Measurements from ENCODE around the gene ZNF346. TPM values are rescaled to one million over a fixed set of nuclear protein-coding genes. Genes with fewer than 3 reads are reported as not detected.

Gene ZNF346
- total RNA-seq, 2 experiments from 2014 or later, result 36.6 to 42.4 TPM

GRCh38 chr5:177096162-177097015, 73.9 kb downstream of the ZNF346 start:
- DNase-seq (ENCODE audit: low spot score), result no peak
- CTCF ChIA-PET (ENCODE audit: unreplicated experiment), result no interaction called here
- POLR2A ChIA-PET, result interaction anchor here (0.5 kb wide), 1 partner anchor 25 kb away, joined by 3 read pairs; no protein-coding TSS in a partner anchor

GRCh38 chr5:177097016-177097985, 74.8 kb downstream of the ZNF346 start:
- H3K4me3 ChIP-seq (ENCODE audit: low read depth, low read length, poor library complexity, severe bottlenecking), result no peak overlapping the region
- no peak overlapping the region for H3K27ac ChIP-seq (ENCODE audit: low read depth, low read length, poor library complexity, severe bottlenecking)
- H3K4me1 ChIP-seq (ENCODE audit: insufficient read depth, low read length, poor library complexity, severe bottlenecking), result peaks cover 5% of the 10 kb centered on the region
- H3K79me2 ChIP-seq (ENCODE audit: insufficient read depth, low read depth, low read length), result no peaks in the 10 kb centered on the region
- intact Hi-C loops (cut with micrococcal nuclease; ENCODE audit: unreplicated experiment), result no loop called here
- H3K9me2 ChIP-seq (ENCODE audit: insufficient read depth, low read length), result no peaks in the 10 kb centered on the region
- H2AFZ ChIP-seq (ENCODE audit: low read length), result no peak overlapping the region
- no peak overlapping the region for H3K4me2 ChIP-seq (ENCODE audit: low read length)
- BruUV-seq (replicated peaks), result no TSS peak
- H4K20me1 ChIP-seq (ENCODE audit: insufficient read depth, low read length), result no peaks in the 10 kb centered on the region
- ChIA-PET CTCF (ENCODE audit: unreplicated experiment) (no interaction called here), POLR2A (no interaction called here)
- H3K9me3 ChIP-seq (ENCODE audit: low read length), result no peaks in the 10 kb centered on the region
- no peaks in the 10 kb centered on the region for H3K36me3 ChIP-seq (ENCODE audit: insufficient read depth, low read length)
- TF ChIP-seq CTCF (conservative IDR thresholded peaks at IDR 0.05; ENCODE audit: low read length) (no peak), EZH2phosphoT487 (IDR thresholded peaks at IDR 0.05; ENCODE audit: borderline replicate concordance, low read depth, low read length) (no peak)
- DNase-seq (ENCODE audit: low spot score), result no peak

More at GRCh38 chr5:177096162-177097015, 73.9 kb downstream of the ZNF346 start:
- no peaks in the 10 kb centered on the region for H4K20me1 ChIP-seq (ENCODE audit: insufficient read depth, low read length)
- no peaks in the 10 kb centered on the region for H3K79me2 ChIP-seq (ENCODE audit: insufficient read depth, low read depth, low read length)
- H3K4me2 ChIP-seq (ENCODE audit: low read length), result no peak overlapping the region
- H3K9me2 ChIP-seq (ENCODE audit: insufficient read depth, low read length), result no peaks in the 10 kb centered on the region
- H3K36me3 ChIP-seq (ENCODE audit: insufficient read depth, low read length), result no peaks in the 10 kb centered on the region
- no peaks in the 10 kb centered on the region for H3K9me3 ChIP-seq (ENCODE audit: low read length)
- H3K4me1 ChIP-seq (ENCODE audit: insufficient read depth, low read length, poor library complexity, severe bottlenecking), result peaks cover 5% of the 10 kb centered on the region
- H3K27ac ChIP-seq (ENCODE audit: low read depth, low read length, poor library complexity, severe bottlenecking), result no peak overlapping the region
- no peak for TF ChIP-seq EZH2phosphoT487 (IDR thresholded peaks at IDR 0.05; ENCODE audit: borderline replicate concordance, low read depth, low read length)
- no peak overlapping the region for H3K4me3 ChIP-seq (ENCODE audit: low read depth, low read length, poor library complexity, severe bottlenecking)
- BruUV-seq (replicated peaks), result no TSS peak
- intact Hi-C loops (cut with micrococcal nuclease; ENCODE audit: unreplicated experiment), result no loop called here
- no peak overlapping the region for H2AFZ ChIP-seq (ENCODE audit: low read length)

GRCh38 chr5:177098120-177098469, 75.6 kb downstream of the ZNF346 start:
- intact Hi-C loops (cut with micrococcal nuclease; ENCODE audit: unreplicated experiment), result no loop called here
- no peaks in the 10 kb centered on the region for H3K79me2 ChIP-seq (ENCODE audit: insufficient read depth, low read depth, low read length)
- H3K9me2 ChIP-seq (ENCODE audit: insufficient read depth, low read length), result no peaks in the 10 kb centered on the region
- H3K4me3 ChIP-seq (ENCODE audit: low read depth, low read length, poor library complexity, severe bottlenecking), result no peak overlapping the region
- BruUV-seq (replicated peaks), result no TSS peak
- H3K36me3 ChIP-seq (ENCODE audit: insufficient read depth, low read length), result no peaks in the 10 kb centered on the region
- no peak overlapping the region for H2AFZ ChIP-seq (ENCODE audit: low read length)
- no peak for DNase-seq (ENCODE audit: low spot score)
- H3K4me1 ChIP-seq (ENCODE audit: insufficient read depth, low read length, poor library complexity, severe bottlenecking), result peaks cover 5% of the 10 kb centered on the region
- H4K20me1 ChIP-seq (ENCODE audit: insufficient read depth, low read length), result no peaks in the 10 kb centered on the region
- TF ChIP-seq CTCF (conservative IDR thresholded peaks at IDR 0.05; ENCODE audit: low read length) (no peak), EZH2phosphoT487 (IDR thresholded peaks at IDR 0.05; ENCODE audit: borderline replicate concordance, low read depth, low read length) (no peak)
- H3K27ac ChIP-seq (ENCODE audit: low read depth, low read length, poor library complexity, severe bottlenecking), result no peak overlapping the region
- ChIA-PET CTCF (ENCODE audit: unreplicated experiment) (no interaction called here), POLR2A (no interaction called here)
- H3K9me3 ChIP-seq (ENCODE audit: low read length), result no peaks in the 10 kb centered on the region
- H3K4me2 ChIP-seq (ENCODE audit: low read length), result no peak overlapping the region
